ENCODE measurements around the gene SEMA3E. TPM values are rescaled to one million over a fixed set of nuclear protein-coding genes. Genes with fewer than 3 reads are reported as not detected.
"Not testable (repeated sequence)": the region's sequence is repeated elsewhere in the genome, so short reads cannot be mapped to it uniquely, and the experiment has no call there.

Gene SEMA3E
- total and polyA plus RNA-seq, 5 experiments from 2014 or later = not detected

DNA sequence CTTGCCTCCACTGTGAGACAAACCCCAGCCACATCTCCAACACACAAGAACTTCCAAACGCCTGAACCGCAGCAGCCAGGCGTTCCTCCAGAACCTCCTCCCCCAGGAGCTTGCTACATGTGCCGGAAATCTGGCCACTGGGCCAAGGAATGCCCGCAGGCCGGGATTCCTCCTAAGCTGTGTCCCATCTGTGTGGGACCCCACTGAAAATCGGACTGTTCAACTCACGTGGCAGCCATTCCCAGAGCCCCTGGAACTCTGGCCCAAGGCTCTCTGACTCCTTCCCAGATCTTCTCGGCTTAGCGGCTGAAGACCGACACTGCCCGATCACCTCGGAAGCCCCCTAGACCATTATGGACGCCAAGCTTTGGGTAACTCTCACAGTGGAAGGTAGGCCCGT, 187.1 kb downstream of the SEMA3E start:
- Mint-ChIP-seq H3K27me3 (peaks cover 0 to 18% (median 0%) of the 10 kb centered on the region in 5 donors), H3K9me3 (peaks cover 0 to 12% (median 3%) of the 10 kb centered on the region in 9 donors)
- ATAC-seq, H3K27ac Mint-ChIP-seq, POLR2A ChIA-PET, H3K4me3 Mint-ChIP-seq, H3K36me3 Mint-ChIP-seq, DNase-seq, H3K4me1 Mint-ChIP-seq: not testable (repeated sequence)

DNA sequence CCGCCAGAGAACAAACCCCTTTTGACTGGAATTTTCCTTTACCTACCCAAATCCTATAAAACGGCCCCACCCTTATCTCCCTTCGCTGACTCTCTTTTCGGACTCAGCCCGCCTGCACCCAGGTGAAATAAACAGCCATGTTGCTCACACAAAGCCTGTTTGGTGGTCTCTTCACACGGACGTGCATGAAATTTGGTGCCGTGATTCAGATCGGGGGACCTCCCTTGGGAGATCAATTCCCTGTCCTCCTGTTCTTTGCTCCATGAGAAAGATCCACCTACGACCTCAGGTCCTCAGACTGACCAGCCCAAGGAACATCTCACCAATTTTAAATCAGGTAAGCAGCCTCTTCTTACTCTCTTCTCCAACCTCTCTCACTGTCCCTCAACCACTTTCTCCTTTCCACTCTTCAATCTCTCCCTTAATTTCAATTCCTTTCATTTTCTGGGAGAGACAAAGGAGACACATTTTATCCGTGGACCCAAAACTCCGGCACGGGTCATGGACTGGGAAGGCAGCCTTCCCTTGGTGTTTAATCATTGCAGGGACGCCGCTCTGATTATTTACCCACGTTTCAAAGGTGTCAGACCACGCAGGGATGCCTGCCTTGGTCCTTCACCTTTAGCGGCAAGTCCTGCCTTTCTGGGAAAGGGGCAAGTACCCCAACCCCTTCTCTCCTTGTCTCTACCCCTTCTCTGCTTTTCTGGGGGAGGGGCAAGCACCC, 188.8 kb downstream of the SEMA3E start:
- H3K4me1 Mint-ChIP-seq, DNase-seq, POLR2A ChIA-PET, ATAC-seq, H3K4me3 Mint-ChIP-seq, H3K27ac Mint-ChIP-seq, H3K36me3 Mint-ChIP-seq: not testable (repeated sequence)
- H3K27me3 Mint-ChIP-seq = peaks cover 0 to 18% (median 0%) of the 10 kb centered on the region in 5 donors
- H3K9me3 Mint-ChIP-seq = peaks cover 0 to 12% (median 2%) of the 10 kb centered on the region in 9 donors

DNA sequence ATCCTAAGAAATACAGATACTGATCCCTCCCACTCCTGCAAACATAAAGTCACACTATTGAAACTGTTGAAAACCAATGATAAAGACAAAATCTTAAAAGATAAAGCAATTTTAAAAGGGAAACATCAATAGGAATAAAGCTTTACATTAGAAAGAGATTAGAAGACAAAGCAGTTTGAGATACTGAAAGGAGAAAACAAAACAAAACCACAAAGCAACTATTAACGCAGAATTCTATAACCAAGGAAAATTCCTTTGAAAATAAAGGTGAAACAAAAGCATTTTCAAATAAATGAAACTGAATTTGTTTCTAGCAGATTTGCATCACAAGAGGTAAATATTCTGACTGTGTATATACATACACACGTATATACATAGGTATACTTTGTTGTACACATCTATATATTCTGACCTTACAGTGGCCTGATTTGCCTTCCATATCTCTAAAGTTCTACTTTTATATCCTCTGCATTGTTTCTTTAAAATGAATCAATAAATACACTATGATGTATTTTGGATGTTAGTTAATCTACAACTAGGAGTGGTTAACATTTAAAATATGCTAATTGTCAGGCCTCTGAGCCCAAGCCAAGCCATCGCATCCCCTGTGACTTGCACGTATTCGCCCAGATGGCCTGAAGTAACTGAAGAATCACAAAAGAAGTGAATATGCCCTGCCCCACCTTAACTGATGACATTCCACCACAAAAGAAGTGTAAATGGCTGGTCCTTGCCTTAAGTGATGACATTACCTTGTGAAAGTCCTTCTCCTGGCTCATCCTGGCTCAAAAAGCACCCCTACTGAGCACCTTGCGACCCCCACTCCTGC, 189.6 kb downstream of the SEMA3E start:
- H3K27me3 Mint-ChIP-seq = peaks cover 0 to 18% (median 0%) of the 10 kb centered on the region in 5 donors
- DNase-seq, POLR2A ChIA-PET, ATAC-seq, H3K27ac Mint-ChIP-seq, H3K4me3 Mint-ChIP-seq, H3K4me1 Mint-ChIP-seq, H3K36me3 Mint-ChIP-seq: not testable (repeated sequence)
- H3K9me3 Mint-ChIP-seq = peaks cover 0 to 12% (median 2%) of the 10 kb centered on the region in 9 donors

DNA sequence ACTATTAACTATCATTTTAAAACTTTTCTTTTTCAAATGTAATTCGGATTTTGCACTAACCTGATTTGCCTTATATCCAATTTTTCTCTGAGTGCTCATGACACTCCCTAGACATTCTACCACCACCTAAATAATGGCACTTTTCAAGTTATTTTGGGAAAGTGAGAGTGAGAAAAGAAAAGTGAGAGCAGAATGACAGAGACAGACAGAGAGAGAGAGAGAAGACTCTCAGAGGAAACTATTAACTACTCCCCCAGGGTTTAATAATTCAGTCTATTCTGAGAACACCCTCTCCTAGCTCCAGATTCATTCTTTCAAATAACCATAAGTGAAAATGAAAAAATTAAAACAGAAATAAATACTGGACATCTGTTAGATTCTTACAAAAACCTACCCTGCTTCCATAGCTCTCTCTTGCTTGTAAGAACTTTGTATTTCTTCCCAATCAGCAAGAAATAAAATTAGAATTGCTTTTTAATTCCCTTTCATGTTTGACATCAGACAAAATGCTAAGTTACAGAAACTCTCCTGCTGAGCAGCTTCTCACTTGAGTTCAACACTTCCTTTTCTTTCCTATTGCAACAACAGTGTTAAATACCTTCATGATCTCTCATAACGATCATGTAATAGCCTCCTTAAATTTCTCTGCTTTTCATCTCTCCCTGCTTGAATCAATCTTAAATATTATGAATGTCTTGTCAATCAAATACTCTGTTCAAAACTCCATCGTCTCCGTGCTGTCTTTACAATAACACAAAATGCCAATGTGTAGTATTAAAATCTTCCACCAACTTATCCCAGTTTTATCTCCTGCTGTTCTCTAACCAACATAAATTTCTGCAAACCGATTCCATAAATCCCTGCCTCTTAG, 191.7 kb downstream of the SEMA3E start:
- Mint-ChIP-seq H3K4me3 (no peak overlapping the region), H3K27ac (no peak overlapping the region), H3K27me3 (peaks cover 0 to 15% (median 0%) of the 10 kb centered on the region in 5 donors), H3K4me1 (no peaks in the 10 kb centered on the region), H3K36me3 (no peaks in the 10 kb centered on the region), H3K9me3 (peaks cover 0 to 9% (median 1%) of the 10 kb centered on the region in 9 donors)
- no peak for ATAC-seq
- POLR2A ChIA-PET = no interaction called here
- no peak for DNase-seq

DNA sequence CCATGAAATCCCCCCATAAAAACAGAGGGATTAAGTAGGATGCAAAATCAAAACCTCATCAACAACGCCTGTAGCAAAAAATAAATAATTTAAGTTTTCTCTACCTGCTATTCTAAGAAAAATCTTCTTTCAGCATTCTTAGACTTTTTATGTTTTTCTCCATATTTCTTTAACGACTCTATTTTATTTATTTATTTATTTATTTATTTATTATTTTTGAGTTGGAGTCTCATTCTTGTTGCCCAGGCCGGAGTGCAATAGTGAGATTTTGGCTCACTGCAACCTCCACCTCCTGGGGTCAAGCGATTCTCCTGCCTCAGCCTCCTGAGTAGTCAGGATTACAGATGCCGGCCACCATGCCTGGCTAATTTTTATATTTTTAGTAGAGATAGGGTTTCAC, 192.5 kb downstream of the SEMA3E start:
- ATAC-seq = no peak
- H3K27ac Mint-ChIP-seq = no peak overlapping the region
- no peak overlapping the region for H3K4me3 Mint-ChIP-seq
- no peaks in the 10 kb centered on the region for H3K36me3 Mint-ChIP-seq
- no peaks in the 10 kb centered on the region for H3K4me1 Mint-ChIP-seq
- H3K27me3 Mint-ChIP-seq = peaks cover 0 to 12% (median 0%) of the 10 kb centered on the region in 5 donors
- no peak for DNase-seq
- POLR2A ChIA-PET = no interaction called here
- H3K9me3 Mint-ChIP-seq = peaks cover 0 to 9% (median 1%) of the 10 kb centered on the region in 9 donors

DNA sequence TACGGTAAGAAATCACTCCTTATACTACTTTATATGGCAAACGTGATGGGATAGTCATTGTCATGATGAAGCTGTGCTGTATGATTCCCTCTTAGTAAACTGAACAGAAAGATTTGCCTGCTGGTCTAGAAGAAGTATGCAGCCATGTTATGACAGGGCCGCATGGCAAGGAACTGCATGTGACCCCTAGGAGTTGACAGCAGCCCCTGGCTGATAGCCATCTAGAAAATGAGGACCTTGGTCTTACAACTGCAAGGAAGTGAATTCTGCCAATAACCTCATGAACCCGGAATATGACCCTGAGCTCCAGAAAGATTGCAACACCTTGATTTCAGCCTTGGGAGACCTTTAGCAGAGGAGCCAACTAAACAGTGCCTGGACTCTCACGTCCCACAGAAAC, 193.3 kb downstream of the SEMA3E start:
- no peak for DNase-seq
- Mint-ChIP-seq H3K4me1 (no peaks in the 10 kb centered on the region), H3K27ac (no peak overlapping the region), H3K4me3 (no peak overlapping the region), H3K27me3 (peaks cover 0 to 5% (median 0%) of the 10 kb centered on the region in 5 donors), H3K9me3 (peaks cover 0 to 4% (median 1%) of the 10 kb centered on the region in 9 donors), H3K36me3 (no peaks in the 10 kb centered on the region)
- no peak for ATAC-seq
- POLR2A ChIA-PET = no interaction called here

DNA sequence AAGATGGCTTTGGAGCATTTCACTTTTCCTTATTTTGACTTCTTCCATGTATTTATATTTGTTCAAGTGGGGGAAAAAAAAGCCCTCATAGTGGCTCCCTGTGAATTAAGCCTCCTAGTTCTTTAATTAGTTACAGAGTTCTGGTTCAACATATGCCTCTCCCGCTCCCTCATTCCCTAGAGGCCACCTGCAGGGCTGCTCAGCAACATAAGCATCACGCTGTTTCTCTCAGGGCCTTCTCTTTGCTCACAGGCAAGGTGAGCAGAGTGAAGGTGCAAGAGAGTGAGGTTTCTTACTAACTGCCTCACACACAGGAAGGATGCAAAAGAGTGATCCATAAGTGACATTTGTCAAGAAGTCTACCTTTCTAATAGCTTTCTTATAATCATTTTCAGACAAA, 196.7 kb downstream of the SEMA3E start:
- H3K27me3 Mint-ChIP-seq = no peaks in the 10 kb centered on the region
- no peak overlapping the region for H3K27ac Mint-ChIP-seq
- DNase-seq (no peak), ATAC-seq (no peak)
- no peaks in the 10 kb centered on the region for H3K36me3 Mint-ChIP-seq
- POLR2A ChIA-PET = no interaction called here
- no peaks in the 10 kb centered on the region for H3K4me1 Mint-ChIP-seq
- H3K9me3 Mint-ChIP-seq = peaks cover 0 to 11% (median 1%) of the 10 kb centered on the region in 9 donors
- H3K4me3 Mint-ChIP-seq = no peak overlapping the region

DNA sequence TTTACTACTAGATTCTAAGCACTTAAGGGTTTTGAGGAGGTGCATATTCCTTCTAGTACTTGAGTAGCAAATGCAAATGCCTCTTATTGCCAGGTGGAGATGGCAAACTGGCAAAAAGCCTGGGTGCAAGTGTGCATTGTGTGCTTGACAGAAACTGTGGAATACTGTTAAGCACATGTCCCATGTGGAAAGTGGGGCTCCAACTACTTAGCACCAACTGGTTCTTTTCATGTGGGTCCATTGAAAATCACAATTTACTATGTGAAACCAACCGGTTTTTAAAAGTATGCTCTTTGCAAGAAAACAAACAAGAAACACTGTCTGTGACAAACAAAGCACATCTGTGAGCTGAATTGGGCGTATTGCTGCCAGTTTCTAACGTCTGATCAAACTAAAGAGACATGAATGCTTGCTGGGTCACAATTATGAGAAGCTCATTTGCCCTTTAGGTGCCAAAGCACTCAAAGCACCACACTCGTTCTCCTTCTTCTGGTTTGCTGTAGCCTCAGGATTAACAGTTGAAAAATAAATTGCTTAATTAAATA, 197.4 kb downstream of the SEMA3E start:
- DNase-seq = no peak
- Mint-ChIP-seq H3K36me3 (no peaks in the 10 kb centered on the region), H3K9me3 (peaks cover 0 to 11% (median 1%) of the 10 kb centered on the region in 9 donors), H3K4me1 (no peaks in the 10 kb centered on the region), H3K27ac (no peak overlapping the region), H3K4me3 (no peak overlapping the region), H3K27me3 (no peaks in the 10 kb centered on the region)
- ATAC-seq = no peak
- POLR2A ChIA-PET = no interaction called here

DNA sequence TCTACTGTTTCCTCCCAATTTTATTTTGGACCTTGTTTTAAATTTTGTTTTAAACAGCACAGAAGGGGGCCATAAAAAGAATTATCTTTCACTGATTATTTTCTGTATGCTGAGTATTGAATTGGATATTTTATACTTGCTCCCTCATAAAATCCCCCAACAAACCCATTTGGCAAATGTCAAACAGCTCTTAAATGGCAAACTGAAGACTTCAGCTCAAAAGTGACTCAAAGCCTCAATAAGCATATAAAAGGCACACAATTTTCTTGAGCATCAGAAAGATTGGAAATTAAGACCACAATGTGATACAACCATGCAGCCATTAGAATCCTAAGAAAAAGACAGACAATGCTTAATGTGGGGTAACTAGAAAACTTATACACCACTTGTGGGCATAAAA, 199.2 kb downstream of the SEMA3E start:
- H3K27ac Mint-ChIP-seq = no peak overlapping the region
- no peaks in the 10 kb centered on the region for H3K4me1 Mint-ChIP-seq
- DNase-seq (no peak), ATAC-seq (no peak)
- H3K4me3 Mint-ChIP-seq = no peak overlapping the region
- peaks cover 0 to 12% (median 1%) of the 10 kb centered on the region in 9 donors for H3K9me3 Mint-ChIP-seq
- H3K36me3 Mint-ChIP-seq = no peaks in the 10 kb centered on the region
- POLR2A ChIA-PET = no interaction called here
- H3K27me3 Mint-ChIP-seq = no peaks in the 10 kb centered on the region

DNA sequence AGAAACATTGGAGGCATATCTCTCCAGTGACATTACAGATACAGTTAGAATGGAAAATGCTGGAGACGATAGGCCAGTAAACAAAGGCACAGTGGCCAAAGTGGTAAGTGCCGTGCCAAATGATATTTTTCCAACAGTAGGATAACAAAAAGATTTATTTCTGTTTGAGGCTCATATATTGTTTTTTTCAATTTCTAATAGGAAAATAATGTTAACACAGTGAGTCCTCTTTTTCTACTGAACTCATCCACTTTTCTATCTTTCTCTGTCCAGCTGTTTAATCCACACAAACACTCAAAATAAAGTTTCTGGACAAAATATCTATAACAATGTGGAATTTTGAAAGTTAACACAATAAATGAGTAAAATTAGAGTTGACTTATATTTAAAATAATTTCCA, 201.3 kb downstream of the SEMA3E start:
- no peak for ATAC-seq
- POLR2A ChIA-PET = no interaction called here

DNA sequence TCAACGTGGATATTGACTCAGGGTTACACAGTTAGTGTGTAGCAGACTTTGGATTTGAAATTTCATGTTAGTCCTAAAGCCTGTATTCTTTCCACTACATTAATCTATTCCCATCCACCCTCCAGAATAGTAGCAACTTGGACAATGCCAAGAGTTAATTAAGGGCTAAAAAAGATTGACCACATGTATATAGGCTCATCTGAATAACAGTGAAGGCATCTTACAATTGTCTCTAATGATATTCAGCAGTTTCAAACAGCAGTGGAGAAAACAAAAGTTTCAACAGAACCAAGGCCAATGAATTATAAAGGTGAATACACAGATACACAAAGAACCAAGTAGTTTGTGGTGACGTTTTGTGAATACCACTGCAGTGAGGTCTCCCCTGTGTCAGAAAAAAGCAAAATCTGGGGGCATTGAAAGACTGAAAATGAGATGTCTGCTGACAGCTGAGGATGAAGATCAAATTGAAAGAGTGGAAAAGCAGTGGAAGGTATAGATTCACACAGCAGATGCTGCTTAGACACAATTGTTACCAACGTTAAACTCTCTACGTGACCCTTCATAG, 202.8 kb downstream of the SEMA3E start:
- DNase-seq = no peak
- no peaks in the 10 kb centered on the region for H3K27me3 Mint-ChIP-seq

More for the DNA sequence above, 201.3 kb downstream of the SEMA3E start:
- DNase-seq = no peak
- no peaks in the 10 kb centered on the region for H3K4me1 Mint-ChIP-seq
- peaks cover 0 to 26% (median 3%) of the 10 kb centered on the region in 9 donors for H3K9me3 Mint-ChIP-seq
- H3K4me3 Mint-ChIP-seq = no peak overlapping the region
- no peaks in the 10 kb centered on the region for H3K27me3 Mint-ChIP-seq
- no peak overlapping the region for H3K27ac Mint-ChIP-seq
- no peaks in the 10 kb centered on the region for H3K36me3 Mint-ChIP-seq

DNA sequence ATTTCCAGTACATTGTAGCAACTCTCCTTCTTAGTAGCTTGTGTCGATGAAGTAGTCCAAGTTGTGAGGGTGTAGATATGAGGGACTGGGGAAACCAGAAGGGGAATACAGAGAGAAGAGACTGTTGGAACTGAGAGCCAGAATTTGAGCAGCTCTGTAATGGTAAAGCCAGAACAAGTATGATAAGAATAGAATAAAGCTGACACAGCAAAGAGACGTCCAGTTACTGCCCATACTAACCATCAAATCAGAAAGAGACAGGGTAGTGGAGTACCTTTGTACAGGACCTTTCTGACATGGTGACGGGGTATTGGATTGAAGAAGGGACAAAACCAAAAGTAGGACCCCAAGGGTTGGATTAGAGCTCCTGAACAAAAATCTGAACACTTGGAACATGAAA, 206.0 kb downstream of the SEMA3E start:
- Mint-ChIP-seq H3K9me3 (peaks cover 0 to 15% (median 2%) of the 10 kb centered on the region in 9 donors), H3K27me3 (no peaks in the 10 kb centered on the region), H3K36me3 (no peaks in the 10 kb centered on the region), H3K4me1 (no peaks in the 10 kb centered on the region), H3K4me3 (no peak overlapping the region), H3K27ac (no peak overlapping the region)
- ATAC-seq (no peak), DNase-seq (no peak)
- POLR2A ChIA-PET = no interaction called here

More for the DNA sequence above, 202.8 kb downstream of the SEMA3E start:
- no peaks in the 10 kb centered on the region for H3K36me3 Mint-ChIP-seq
- no peaks in the 10 kb centered on the region for H3K4me1 Mint-ChIP-seq
- no peak overlapping the region for H3K27ac Mint-ChIP-seq
- POLR2A ChIA-PET = no interaction called here
- no peak for ATAC-seq
- H3K4me3 Mint-ChIP-seq = no peak overlapping the region
- H3K9me3 Mint-ChIP-seq = peaks cover 0 to 26% (median 2%) of the 10 kb centered on the region in 9 donors

Data from naive thymus-derived CD8-positive, alpha-beta T cell (primary cell).